Tibial nerve (tissue), 4 donors: ENCODE data around the gene COPS7B.

Experiments
- CTCF ChIP-seq, 5 experiments: fragments of 200-600 bp in 3 of 5; fragments of 450-650 bp in 2 of 5; sonication (generic) in 3 of 5; IDR thresholded peaks; one replicate each; pipeline ENCODE4 v1.5.1; 2016 to 2019; ENCODE audit warnings: antibody characterized with exemption in 5 of 5, mild to moderate bottlenecking in 3 of 5, moderate library complexity in 2 of 5
- EP300 ChIP-seq, 2 donors: sonication (generic); formaldehyde crosslinking; IDR thresholded peaks; one replicate each; pipeline ENCODE4 v1.6.1; 2017; ENCODE audit warnings: antibody characterized with exemption in 2 of 2, mild to moderate bottlenecking in 1 of 2

GRCh38 chr2:231821908-231822307 lies 35.7 kb downstream of the COPS7B start:
- no peak for TF ChIP-seq EP300 (IDR thresholded peaks at IDR 0.05)
- no peak for TF ChIP-seq CTCF (IDR thresholded peaks at IDR 0.05)
